Transverse colon (tissue), 3 donors: ENCODE measurements around the gene KCNH1.

ENCODE experiments used
- EP300 ChIP-seq: sonication (generic); formaldehyde crosslinking; IDR thresholded peaks from one replicate; pipeline ENCODE4 v1.6.1; 2017; ENCODE audit warnings: antibody characterized with exemption, low read depth
- TF ChIP-seq, protein P1 (sequence below), 5 experiments: fragments of 200-600 bp in 3 of 5; fragments of 450-650 bp in 2 of 5; sonication (generic) in 3 of 5; IDR thresholded peaks; 1 replicate in 2 of 5; 2 replicates in 3 of 5; pipeline ENCODE4 v1.5.1; 2016 to 2017; ENCODE audit warnings: antibody characterized with exemption in 5 of 5, inconsistent platforms in 3 of 5, mild to moderate bottlenecking in 2 of 5, moderate library complexity in 1 of 5

DNA sequence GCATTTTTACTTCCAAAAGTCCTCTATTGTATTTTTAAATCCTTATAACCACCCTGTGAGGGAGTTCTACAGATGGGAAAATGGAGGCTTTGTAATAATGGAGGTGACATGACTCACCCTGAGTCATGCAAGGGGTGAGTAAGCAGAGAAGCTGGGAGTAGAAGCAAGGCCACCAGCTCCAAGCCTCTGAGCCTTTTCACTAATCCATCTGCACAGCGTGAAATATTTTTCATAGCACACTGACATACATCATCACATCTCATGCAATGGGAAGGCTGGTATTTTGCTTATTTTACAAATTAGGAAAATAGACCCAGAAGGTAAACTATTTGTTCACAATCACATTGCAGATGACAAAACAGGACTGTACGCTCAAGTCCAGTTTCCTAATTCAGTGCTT is 96.9 kb downstream of the KCNH1 start:
- TF ChIP-seq, protein P1, sequence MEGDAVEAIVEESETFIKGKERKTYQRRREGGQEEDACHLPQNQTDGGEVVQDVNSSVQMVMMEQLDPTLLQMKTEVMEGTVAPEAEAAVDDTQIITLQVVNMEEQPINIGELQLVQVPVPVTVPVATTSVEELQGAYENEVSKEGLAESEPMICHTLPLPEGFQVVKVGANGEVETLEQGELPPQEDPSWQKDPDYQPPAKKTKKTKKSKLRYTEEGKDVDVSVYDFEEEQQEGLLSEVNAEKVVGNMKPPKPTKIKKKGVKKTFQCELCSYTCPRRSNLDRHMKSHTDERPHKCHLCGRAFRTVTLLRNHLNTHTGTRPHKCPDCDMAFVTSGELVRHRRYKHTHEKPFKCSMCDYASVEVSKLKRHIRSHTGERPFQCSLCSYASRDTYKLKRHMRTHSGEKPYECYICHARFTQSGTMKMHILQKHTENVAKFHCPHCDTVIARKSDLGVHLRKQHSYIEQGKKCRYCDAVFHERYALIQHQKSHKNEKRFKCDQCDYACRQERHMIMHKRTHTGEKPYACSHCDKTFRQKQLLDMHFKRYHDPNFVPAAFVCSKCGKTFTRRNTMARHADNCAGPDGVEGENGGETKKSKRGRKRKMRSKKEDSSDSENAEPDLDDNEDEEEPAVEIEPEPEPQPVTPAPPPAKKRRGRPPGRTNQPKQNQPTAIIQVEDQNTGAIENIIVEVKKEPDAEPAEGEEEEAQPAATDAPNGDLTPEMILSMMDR (IDR thresholded peaks at IDR 0.05) = no peak
- TF ChIP-seq EP300 = no peak
